Measurements from ENCODE around the gene MT1B.
"Not testable (repeated sequence)": the region's sequence is repeated elsewhere in the genome, so short reads cannot be mapped to it uniquely, and the experiment has no call there.

DNA sequence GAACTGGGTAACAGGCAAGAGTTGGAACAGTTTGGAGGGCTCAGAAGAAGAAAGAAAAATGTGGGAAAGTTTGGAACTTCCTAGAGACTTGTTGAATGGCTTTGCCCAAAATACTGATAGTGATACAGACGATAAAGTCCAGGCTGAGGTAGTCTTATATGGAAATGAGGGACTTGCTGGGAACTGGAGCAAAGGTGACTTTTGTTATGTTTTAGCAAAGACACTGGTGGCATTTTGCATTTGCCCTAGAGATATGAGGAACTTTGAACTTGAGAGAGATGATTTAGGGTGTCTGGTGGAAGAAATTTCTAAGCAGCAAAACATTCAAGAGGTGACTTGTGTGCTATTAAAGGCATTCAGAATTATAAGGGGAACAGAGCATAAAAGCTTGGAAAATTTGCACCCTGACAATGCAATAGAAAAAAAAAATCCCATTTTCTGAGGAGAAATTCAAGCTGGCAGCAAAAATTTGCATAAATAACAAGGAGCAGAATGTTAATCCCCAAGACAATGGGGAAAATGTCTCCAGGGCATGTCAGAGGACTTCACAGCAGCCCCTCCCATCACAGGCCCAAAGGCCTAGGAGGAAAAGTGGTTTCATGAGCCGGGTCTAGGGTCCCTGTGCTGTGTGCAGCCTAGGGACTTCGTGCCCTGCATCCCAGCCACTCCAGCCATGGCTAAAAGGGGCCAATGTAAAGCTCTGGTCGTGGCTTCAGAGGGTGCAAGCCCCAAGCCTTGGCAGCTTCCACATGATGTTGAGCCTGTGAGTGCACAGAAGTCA, 29.8 kb upstream of the MT1B start:
- not testable (repeated sequence) for TF ChIP-seq CTCF, POLR2AphosphoS5 (IDR thresholded peaks at IDR 0.05)
